Keratinocyte (primary cell): ENCODE measurements around the gene DSTN.

Experiments
- CTCF ChIP-seq, 3 experiments: IDR thresholded peaks in 1 of 3; conservative IDR thresholded peaks in 1 of 3; optimal IDR thresholded peaks in 1 of 3; 2 replicates in 2 of 3; 3 replicates in 1 of 3; pipeline versions ENCODE3 to v1.5.1; 2011; ENCODE audit warnings: low read length in 3 of 3, mild to moderate bottlenecking in 3 of 3, moderate library complexity in 2 of 3, control low read depth in 1 of 3, inconsistent platforms in 1 of 3; ENCODE audit not compliant: insufficient read depth in 2 of 3; ENCODE audit errors: extremely low read depth in 1 of 3
- EZH2 ChIP-seq: IDR thresholded peaks from one replicate; pipeline ENCODE4 v1.6.1; 2012; ENCODE audit warnings: inconsistent platforms, mild to moderate bottlenecking, low read length, moderate library complexity

- no peak for TF ChIP-seq CTCF (optimal IDR thresholded peaks at IDR 0.05 in 1 of 3, IDR thresholded peaks at IDR 0.05 in 1 of 3, conservative IDR thresholded peaks at IDR 0.05 in 1 of 3; ENCODE audit: extremely low read depth in 1 of 3, insufficient read depth in 2 of 3, low read length in 3 of 3)
- no peak for TF ChIP-seq EZH2
Observed at GRCh38 chr20:17594443-17594842, 24.6 kb downstream of the DSTN start.
